ENCODE measurements around the gene PTGS2.

DNA sequence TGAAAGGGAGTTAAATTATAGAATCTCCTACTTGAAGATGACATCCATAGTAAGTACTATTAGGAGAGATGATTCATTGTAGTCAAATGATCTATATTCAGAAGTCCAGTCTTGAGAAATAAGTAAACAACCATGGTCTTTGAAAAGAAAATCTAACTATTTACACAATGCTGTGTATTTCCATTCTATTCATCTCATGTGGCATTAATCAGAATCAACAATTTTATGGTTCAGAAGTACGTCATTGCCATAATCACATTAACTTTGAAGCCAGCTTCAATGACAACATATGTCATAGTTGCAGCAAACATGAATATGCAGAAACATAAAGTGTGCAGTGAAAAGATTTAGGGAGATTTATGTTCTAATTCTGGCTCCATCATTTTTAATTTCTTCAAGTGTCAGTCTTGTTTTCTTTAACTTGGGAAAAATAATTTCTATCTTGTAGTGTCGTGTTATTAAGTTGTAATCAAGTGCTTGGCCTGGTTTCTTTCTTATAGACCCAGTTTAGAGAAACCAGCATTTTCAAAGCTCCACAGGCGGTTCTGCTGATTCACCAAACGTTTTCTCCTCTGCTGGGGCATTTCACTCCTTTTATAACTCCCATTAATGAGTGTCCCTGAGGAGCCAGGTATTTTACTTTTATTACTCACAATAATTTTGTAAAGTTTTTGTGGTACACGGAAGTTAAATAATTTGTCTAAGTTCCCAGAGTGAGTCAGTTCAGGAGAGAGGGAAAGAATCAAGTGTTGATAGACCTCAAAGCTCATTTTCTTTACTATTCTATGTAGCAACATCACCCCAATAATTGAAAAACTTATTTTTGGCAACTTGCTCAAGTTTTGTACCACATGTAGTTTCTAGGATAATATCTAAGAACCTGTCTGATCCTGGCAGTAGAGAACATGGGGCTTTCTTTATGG is 35.9 kb upstream of the PTGS2 start:
- TF ChIP-seq, protein P1, sequence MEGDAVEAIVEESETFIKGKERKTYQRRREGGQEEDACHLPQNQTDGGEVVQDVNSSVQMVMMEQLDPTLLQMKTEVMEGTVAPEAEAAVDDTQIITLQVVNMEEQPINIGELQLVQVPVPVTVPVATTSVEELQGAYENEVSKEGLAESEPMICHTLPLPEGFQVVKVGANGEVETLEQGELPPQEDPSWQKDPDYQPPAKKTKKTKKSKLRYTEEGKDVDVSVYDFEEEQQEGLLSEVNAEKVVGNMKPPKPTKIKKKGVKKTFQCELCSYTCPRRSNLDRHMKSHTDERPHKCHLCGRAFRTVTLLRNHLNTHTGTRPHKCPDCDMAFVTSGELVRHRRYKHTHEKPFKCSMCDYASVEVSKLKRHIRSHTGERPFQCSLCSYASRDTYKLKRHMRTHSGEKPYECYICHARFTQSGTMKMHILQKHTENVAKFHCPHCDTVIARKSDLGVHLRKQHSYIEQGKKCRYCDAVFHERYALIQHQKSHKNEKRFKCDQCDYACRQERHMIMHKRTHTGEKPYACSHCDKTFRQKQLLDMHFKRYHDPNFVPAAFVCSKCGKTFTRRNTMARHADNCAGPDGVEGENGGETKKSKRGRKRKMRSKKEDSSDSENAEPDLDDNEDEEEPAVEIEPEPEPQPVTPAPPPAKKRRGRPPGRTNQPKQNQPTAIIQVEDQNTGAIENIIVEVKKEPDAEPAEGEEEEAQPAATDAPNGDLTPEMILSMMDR (IDR thresholded peaks at IDR 0.05), result no peak
- no peak for TF ChIP-seq POLR2A (IDR thresholded peaks at IDR 0.05)

Data from heart left ventricle (tissue), 13 donors.